ENCODE measurements around the gene PDE8A. TPM values are rescaled to one million over a fixed set of nuclear protein-coding genes. Genes with fewer than 3 reads are reported as not detected.
A peak's percentile ranks its signal among the peaks of the same experiment; 100 is the strongest.

The PDE8A gene
- total and polyA plus RNA-seq, 4 donors, result 11.2 to 47.5 (median 16.6) TPM

- Histone ChIP-seq H3K27me3 (ENCODE audit: control insufficient read depth in 4 of 4, insufficient read depth in 4 of 4, low read length in 3 of 4) (no peaks in the 10 kb centered on the region), H3K9me3 (ENCODE audit: control insufficient read depth in 4 of 4, low read length in 3 of 4) (no peaks in the 10 kb centered on the region), H3K36me3 (ENCODE audit: control insufficient read depth in 4 of 4, insufficient read depth in 3 of 4, low read depth in 1 of 4, low read length in 3 of 4) (no peaks in the 10 kb centered on the region), H3K9ac (ENCODE audit: low read depth in 1 of 2, low read length in 2 of 2) (no peak overlapping the region), H3K27ac (ENCODE audit: low read depth in 1 of 2, low read length in 2 of 2) (peak overlapping the region; percentile 77 to 81), H3K4me3 (ENCODE audit: low read depth in 1 of 3, low read length in 3 of 3) (no peak overlapping the region), H3K4me1 (ENCODE audit: control insufficient read depth in 4 of 4, insufficient read depth in 4 of 4, low read length in 3 of 4) (peaks cover 5 to 60% (median 51%) of the 10 kb centered on the region in 4 donors)
- 39% methylated on average over 2 of the region's 2 CpGs for WGBS
- TF ChIP-seq JUND (IDR thresholded peaks at IDR 0.05) (no peak), HNF4A (conservative IDR thresholded peaks at IDR 0.05) (no peak), YY1 (IDR thresholded peaks at IDR 0.05) (peak; percentile 12), RAD21 (IDR thresholded peaks at IDR 0.05) (peak in 1 of 2 donors; percentile 9)
- DNase-seq (ENCODE audit: low spot score), result no peak
These were observed 27.8 kb downstream of the PDE8A start for GRCh38 chr15:85009435-85009834.

GRCh38 chr15:85010071-85010385 lies 28.4 kb downstream of the PDE8A start:
- Histone ChIP-seq H3K4me3 (ENCODE audit: low read depth in 1 of 3, low read length in 3 of 3) (no peak overlapping the region), H3K27me3 (ENCODE audit: control insufficient read depth in 4 of 4, insufficient read depth in 4 of 4, low read length in 3 of 4) (no peaks in the 10 kb centered on the region), H3K36me3 (ENCODE audit: control insufficient read depth in 4 of 4, insufficient read depth in 3 of 4, low read depth in 1 of 4, low read length in 3 of 4) (no peaks in the 10 kb centered on the region), H3K4me1 (ENCODE audit: control insufficient read depth in 4 of 4, insufficient read depth in 4 of 4, low read length in 3 of 4) (peaks cover 5 to 60% (median 51%) of the 10 kb centered on the region in 4 donors), H3K27ac (ENCODE audit: low read depth in 1 of 2, low read length in 2 of 2) (peak overlapping the region; percentile 81 to 85), H3K9ac (ENCODE audit: low read depth in 1 of 2, low read length in 2 of 2) (no peak overlapping the region), H3K9me3 (ENCODE audit: control insufficient read depth in 4 of 4, low read length in 3 of 4) (no peaks in the 10 kb centered on the region)
- TF ChIP-seq GABPA (IDR thresholded peaks at IDR 0.05 in 1 of 2, conservative IDR thresholded peaks at IDR 0.05 in 1 of 2) (no peak), EGR1 (IDR thresholded peaks at IDR 0.05; ENCODE audit: low read depth in 2 of 2) (no peak), HNF4A (conservative IDR thresholded peaks at IDR 0.05) (no peak), CTCF (IDR thresholded peaks at IDR 0.05; ENCODE audit: low read depth, low read length, missing input control) (no peak), TAF1 (conservative IDR thresholded peaks at IDR 0.05) (no peak)
- DNase-seq (ENCODE audit: low spot score), result no peak

- Histone ChIP-seq H3K4me1 (ENCODE audit: control insufficient read depth in 4 of 4, insufficient read depth in 4 of 4, low read length in 3 of 4) (peaks cover 5 to 58% (median 50%) of the 10 kb centered on the region in 4 donors), H3K27me3 (ENCODE audit: control insufficient read depth in 4 of 4, insufficient read depth in 4 of 4, low read length in 3 of 4) (no peaks in the 10 kb centered on the region), H3K36me3 (ENCODE audit: control insufficient read depth in 4 of 4, insufficient read depth in 3 of 4, low read depth in 1 of 4, low read length in 3 of 4) (no peaks in the 10 kb centered on the region), H3K9ac (ENCODE audit: low read depth in 1 of 2, low read length in 2 of 2) (no peak overlapping the region), H3K27ac (ENCODE audit: low read depth in 1 of 2, low read length in 2 of 2) (peak overlapping the region; percentile 81 to 85), H3K4me3 (ENCODE audit: low read depth in 1 of 3, low read length in 3 of 3) (no peak overlapping the region), H3K9me3 (ENCODE audit: control insufficient read depth in 4 of 4, low read length in 3 of 4) (no peaks in the 10 kb centered on the region)
- 20% methylated on average over 3 of the region's 3 CpGs for WGBS
- no peak for DNase-seq (ENCODE audit: low spot score)
- TF ChIP-seq CTCF (IDR thresholded peaks at IDR 0.05; ENCODE audit: low read depth, low read length, missing input control), result peak; percentile 15
- TF ChIP-seq JUND (IDR thresholded peaks at IDR 0.05), result peak; percentile 45 to 58
- no peak for TF ChIP-seq ZBTB33 (IDR thresholded peaks at IDR 0.05)
- TF ChIP-seq HNF4A (conservative IDR thresholded peaks at IDR 0.05), result no peak
- TF ChIP-seq RXRA (IDR thresholded peaks at IDR 0.05), result peak; percentile 53 to 69
- TF ChIP-seq ATF3 (IDR thresholded peaks at IDR 0.05), result no peak
- TF ChIP-seq NR2F2 (IDR thresholded peaks at IDR 0.05), result peak; percentile 84
- TF ChIP-seq YY1 (IDR thresholded peaks at IDR 0.05), result peak; percentile 22
- TF ChIP-seq TAF1 (conservative IDR thresholded peaks at IDR 0.05), result no peak
- TF ChIP-seq FOXA1 (IDR thresholded peaks at IDR 0.05), result no peak
- no peak for TF ChIP-seq MAX (IDR thresholded peaks at IDR 0.05)
- TF ChIP-seq RAD21 (IDR thresholded peaks at IDR 0.05), result peak in 1 of 2 donors; percentile 60
These were observed 28.9 kb downstream of the PDE8A start for GRCh38 chr15:85010386-85011159.
